Upper lobe of right lung (tissue), 1 donor: ENCODE results near the gene PLS1. TPM values are rescaled to one million over a fixed set of nuclear protein-coding genes. Genes with fewer than 3 reads are reported as not detected.
A peak's percentile ranks its signal among the peaks of the same experiment; 100 is the strongest.

Source experiments
- ATAC-seq: fragments of 200-7000 bp; cut with Tn5 transposase; one replicate; pipeline ENCODE4 v1.9.1; 2020; ENCODE audit warnings: mild to moderate bottlenecking, moderate library complexity
- DNase-seq: peaks from one replicate; pipeline ENCODE4 v3.0.0-alpha.2; 2020
- H3K27ac ChIP-seq: fragments of 200-600 bp; one replicate; pipeline ENCODE4 v1.8.0; 2022
- H3K27me3 ChIP-seq: fragments of 200-600 bp; one replicate; pipeline ENCODE4 v1.8.0; 2022; ENCODE audit warnings: mild to moderate bottlenecking
- H3K36me3 ChIP-seq: fragments of 200-600 bp; one replicate; pipeline ENCODE4 v1.8.0; 2022
- H3K4me1 ChIP-seq: fragments of 200-600 bp; one replicate; pipeline ENCODE4 v1.8.0; 2022
- H3K4me3 ChIP-seq: fragments of 200-600 bp; one replicate; pipeline ENCODE4 v1.8.0; 2022; ENCODE audit warnings: mild to moderate bottlenecking
- H3K9me3 ChIP-seq: fragments of 200-600 bp; one replicate; pipeline ENCODE4 v1.8.0; 2022
- CTCF ChIP-seq: fragments of 200-600 bp; IDR thresholded peaks from one replicate; pipeline ENCODE4 v1.8.0; 2022; ENCODE audit warnings: antibody characterized with exemption
- intact Hi-C: fragments of 100-400 bp; cut with DNase I; formaldehyde crosslinking; loops from one replicate; pipeline ENCODE4 v1.11.0; 2022
- total RNA-seq: library from RNA; stranded (reverse); fragmentation: NEBNext Ultra II Directional; extraction: Animal tissue kit (Norgen Biotek cat#: 25700); gene quantifications from one replicate; pipeline ENCODE4 v1.2.1, GENCODE V29; 2021
- donor health status: DM: no; HTN: yes; CAD: no; lungs with severe emphysema.

The PLS1 gene
- total RNA-seq, 1 donor from 2014 or later = 26.0 TPM

- Histone ChIP-seq H3K27me3 (no peaks in the 10 kb centered on the region), H3K4me3 (no peak overlapping the region), H3K4me1 (no peaks in the 10 kb centered on the region), H3K9me3 (no peaks in the 10 kb centered on the region), H3K36me3 (no peaks in the 10 kb centered on the region), H3K27ac (no peak overlapping the region)
- TF ChIP-seq CTCF = no peak
- DNase-seq (no peak), ATAC-seq (no peak)
- intact Hi-C loops = no loop called here
These were observed 55.5 kb downstream of the PLS1 start for GRCh38 chr3:142651711-142652110.

- no peak for TF ChIP-seq CTCF
- no peak overlapping the region for H3K4me3 ChIP-seq
These were observed 56.7 kb downstream of the PLS1 start for GRCh38 chr3:142652826-142653292.

GRCh38 chr3:142656575-142656974, 60.4 kb downstream of the PLS1 start:
- H3K36me3 ChIP-seq = no peaks in the 10 kb centered on the region
- intact Hi-C loops = no loop called here
- no peak overlapping the region for H3K27ac ChIP-seq
- TF ChIP-seq CTCF = no peak
- DNase-seq (no peak), ATAC-seq (peak; percentile 67)
- H3K4me3 ChIP-seq = no peak overlapping the region
- H3K9me3 ChIP-seq = no peaks in the 10 kb centered on the region
- H3K4me1 ChIP-seq = no peaks in the 10 kb centered on the region
- no peaks in the 10 kb centered on the region for H3K27me3 ChIP-seq

More at GRCh38 chr3:142652826-142653292, 56.7 kb downstream of the PLS1 start:
- Histone ChIP-seq H3K4me1 (no peaks in the 10 kb centered on the region), H3K27me3 (no peaks in the 10 kb centered on the region), H3K9me3 (no peaks in the 10 kb centered on the region), H3K36me3 (no peaks in the 10 kb centered on the region), H3K27ac (no peak overlapping the region)
- intact Hi-C loops = no loop called here
- no peak for ATAC-seq
- DNase-seq = no peak

GRCh38 chr3:142657033-142657432, 60.8 kb downstream of the PLS1 start:
- no peaks in the 10 kb centered on the region for H3K36me3 ChIP-seq
- DNase-seq (no peak), ATAC-seq (no peak)
- intact Hi-C loops = no loop called here
- no peaks in the 10 kb centered on the region for H3K4me1 ChIP-seq
- no peak for TF ChIP-seq CTCF
- no peaks in the 10 kb centered on the region for H3K9me3 ChIP-seq
- H3K27ac ChIP-seq = no peak overlapping the region
- no peak overlapping the region for H3K4me3 ChIP-seq
- no peaks in the 10 kb centered on the region for H3K27me3 ChIP-seq

- H3K27ac ChIP-seq = no peak overlapping the region
- intact Hi-C loops = no loop called here
- no peaks in the 10 kb centered on the region for H3K27me3 ChIP-seq
- no peaks in the 10 kb centered on the region for H3K36me3 ChIP-seq
- no peaks in the 10 kb centered on the region for H3K9me3 ChIP-seq
- ATAC-seq (no peak), DNase-seq (no peak)
- no peak for TF ChIP-seq CTCF
- no peaks in the 10 kb centered on the region for H3K4me1 ChIP-seq
- H3K4me3 ChIP-seq = no peak overlapping the region
These were observed 64.2 kb downstream of the PLS1 start for GRCh38 chr3:142660383-142660782.

GRCh38 chr3:142660893-142661292, 64.7 kb downstream of the PLS1 start:
- DNase-seq (no peak), ATAC-seq (no peak)
- TF ChIP-seq CTCF = no peak
- no peaks in the 10 kb centered on the region for H3K9me3 ChIP-seq
- no peak overlapping the region for H3K27ac ChIP-seq
- H3K4me3 ChIP-seq = no peak overlapping the region
- H3K4me1 ChIP-seq = no peaks in the 10 kb centered on the region
- intact Hi-C loops = no loop called here
- H3K36me3 ChIP-seq = no peaks in the 10 kb centered on the region
- H3K27me3 ChIP-seq = no peaks in the 10 kb centered on the region
